Body of pancreas (tissue), 4 donors: ENCODE results near the gene PDZD7. TPM values are rescaled to one million over a fixed set of nuclear protein-coding genes. Genes with fewer than 3 reads are reported as not detected.

Source experiments
- ATAC-seq: fragments of 150-250 bp; one replicate; pipeline ENCODE4 v1.9.1; 2016
- DNase-seq, 4 donors: peaks; one replicate each; pipeline ENCODE4 v3.0.0-alpha.2; 2019
- H3K27ac ChIP-seq, 4 donors: fragments of 200-600 bp; sonication (generic); 1 replicate in 3 of 4; 2 replicates in 1 of 4; pipeline versions ENCODE4 v1.5.1 to v1.6.1; 2016 to 2019; ENCODE audit warnings: mild to moderate bottlenecking in 1 of 4, mixed read lengths in 1 of 4, moderate library complexity in 1 of 4
- H3K27me3 ChIP-seq, 2 donors: fragments of 200-600 bp; sonication (generic); one replicate each; pipeline ENCODE4 v1.6.0; 2016; ENCODE audit warnings: mild to moderate bottlenecking in 1 of 2
- H3K36me3 ChIP-seq, 2 donors: fragments of 200-600 bp; sonication (generic); replicated peaks in 1 of 2; 2 replicates each; pipeline ENCODE4 v1.5.1; 2016; ENCODE audit warnings: low read depth in 2 of 2; ENCODE audit not compliant: insufficient read depth in 1 of 2
- H3K4me1 ChIP-seq: fragments of 200-600 bp; sonication (generic); one replicate; pipeline ENCODE4 v1.6.0; 2016
- H3K4me3 ChIP-seq, 2 donors: fragments of 200-600 bp; sonication (generic); 1 replicate in 1 of 2; 2 replicates in 1 of 2; pipeline ENCODE4 v1.5.1; 2016 to 2019
- H3K9me3 ChIP-seq, 3 donors: fragments of 200-600 bp; sonication (generic); 1 replicate in 2 of 3; 2 replicates in 1 of 3; pipeline ENCODE4 v1.5.1; 2016
- CTCF ChIP-seq, 7 experiments: fragments of 450-650 bp in 4 of 7; fragments of 200-600 bp in 3 of 7; sonication (generic) in 3 of 7; IDR thresholded peaks; one replicate each; pipeline ENCODE4 v1.5.1; 2016 to 2019; ENCODE audit warnings: antibody characterized with exemption in 7 of 7
- POLR2A ChIP-seq, 3 donors: fragments of 450-650 bp; IDR thresholded peaks; one replicate each; pipeline ENCODE4 v1.6.1; 2016; ENCODE audit warnings: antibody characterized with exemption in 3 of 3, mild to moderate bottlenecking in 2 of 3
- WGBS, 2 donors: methylation state at CpG; one replicate each; pipeline ENCODE4 v1.1.5; 2017; 5-methylcytosine and 5-hydroxymethylcytosine counted together
- intact Hi-C: fragments of 100-400 bp; cut with DNase I; formaldehyde crosslinking; loops from one replicate; pipeline ENCODE4 v1.15.1; 2023
- total RNA-seq, 2 donors: library from RNA; depleted of rRNA; stranded (reverse); fragments of >200 nt; gene quantifications; one replicate each; pipeline ENCODE4 v1.1.0, GENCODE V29; 2016

The PDZD7 gene
- total RNA-seq, 2 donors from 2014 or later = 0.52 to 0.66 TPM

GRCh38 chr10:101011517-101012423, 19.2 kb downstream of the PDZD7 start:
- no peaks in the 10 kb centered on the region for H3K27me3 ChIP-seq
- H3K4me1 ChIP-seq = peaks cover 13% of the 10 kb centered on the region
- intact Hi-C loops = no loop called here
- WGBS, 2 donors = 49 to 52% methylated on average over 11 to 22 of the region's 22 CpGs
- H3K4me3 ChIP-seq = no peak overlapping the region
- H3K27ac ChIP-seq = no peak overlapping the region
- peak in 3 of 7 experiments; percentile 15 to 19 (median 19) for TF ChIP-seq CTCF (IDR thresholded peaks at IDR 0.05)
- no peak for TF ChIP-seq POLR2A (IDR thresholded peaks at IDR 0.05)
- no peaks in the 10 kb centered on the region for H3K36me3 ChIP-seq
- H3K9me3 ChIP-seq = no peaks in the 10 kb centered on the region
- DNase-seq (no peak), ATAC-seq (no peak)

GRCh38 chr10:101010329-101010728, 20.6 kb downstream of the PDZD7 start:
- ATAC-seq = no peak
- Histone ChIP-seq H3K36me3 (peaks cover 3 to 4% of the 10 kb centered on the region in 2 donors), H3K4me3 (no peak overlapping the region), H3K9me3 (no peaks in the 10 kb centered on the region), H3K27ac (no peak overlapping the region), H3K27me3 (no peaks in the 10 kb centered on the region), H3K4me1 (peaks cover 13% of the 10 kb centered on the region)
- intact Hi-C loops = no loop called here
- no peak for DNase-seq
- WGBS, 2 donors = 88 to 92% methylated on average over 7 to 18 of the region's 22 CpGs
- TF ChIP-seq POLR2A (IDR thresholded peaks at IDR 0.05) (no peak), CTCF (IDR thresholded peaks at IDR 0.05) (no peak)

- Histone ChIP-seq H3K9me3 (no peaks in the 10 kb centered on the region), H3K36me3 (peaks cover 4 to 5% of the 10 kb centered on the region in 2 donors), H3K27ac (peak overlapping the region in 1 of 4 donors; percentile 5), H3K4me1 (peaks cover 13% of the 10 kb centered on the region), H3K27me3 (no peaks in the 10 kb centered on the region), H3K4me3 (no peak overlapping the region)
- WGBS, 2 donors = 60 to 87% methylated on average over 4 to 6 of the region's 6 CpGs
- ATAC-seq (no peak), DNase-seq (peak in 1 of 4 donors; percentile 27)
- TF ChIP-seq POLR2A (IDR thresholded peaks at IDR 0.05) (no peak), CTCF (IDR thresholded peaks at IDR 0.05) (no peak)
- intact Hi-C loops = no loop called here
Observed at GRCh38 chr10:101008823-101009423, 22.0 kb downstream of the PDZD7 start.

GRCh38 chr10:101007915-101008822, 22.8 kb downstream of the PDZD7 start:
- H3K4me1 ChIP-seq = peaks cover 10% of the 10 kb centered on the region
- 54 to 55% methylated on average over 8 to 13 of the region's 13 CpGs for WGBS, 2 donors
- no peak overlapping the region for H3K4me3 ChIP-seq
- H3K9me3 ChIP-seq = no peaks in the 10 kb centered on the region
- H3K36me3 ChIP-seq = peaks cover 4 to 5% of the 10 kb centered on the region in 2 donors
- peak overlapping the region in 1 of 4 donors; percentile 5 for H3K27ac ChIP-seq
- intact Hi-C loops = no loop called here
- no peak for TF ChIP-seq POLR2A (IDR thresholded peaks at IDR 0.05)
- no peak for TF ChIP-seq CTCF (IDR thresholded peaks at IDR 0.05)
- ATAC-seq = no peak
- DNase-seq = no peak
- no peaks in the 10 kb centered on the region for H3K27me3 ChIP-seq
